PC-9 (cell line): ENCODE measurements around the gene GH2. TPM values are rescaled to one million over a fixed set of nuclear protein-coding genes. Genes with fewer than 3 reads are reported as not detected.

Source experiments
- BruUV-seq: library from RNA; stranded (reverse); fragments of 400-500 nt; replicated peaks from 2 replicates; lab custom pipeline; 2021; lab: Mats Ljungman, UMichigan
- CTCF ChIA-PET: fragments of 300-600 bp; sonication (Branson Sonifier 250); formaldehyde crosslinking; loops from one replicate; lab custom pipeline; 2022; ENCODE audit warnings: antibody characterized with exemption; lab: Charles Lee
- POLR2A ChIA-PET: fragments of 300-600 bp; sonication (Branson Sonifier 250); formaldehyde crosslinking; loops from one replicate; lab custom pipeline; 2022; ENCODE audit warnings: antibody characterized with exemption; ENCODE audit not compliant: unreplicated experiment; lab: Charles Lee
- DNase-seq, 2 experiments: peaks; one replicate each; pipeline versions ENCODE4 v3.0.0 to v3.0.0-alpha.2; 2015 to 2022; ENCODE audit warnings: mixed read lengths in 1 of 2
- H2AFZ ChIP-seq: fragments of 200-600 bp; sonication (generic); 2 replicates; pipeline ENCODE4 v1.8.1; 2017; ENCODE audit warnings: antibody characterized with exemption
- H3F3A ChIP-seq: fragments of 200-600 bp; sonication (generic); 2 replicates; pipeline ENCODE4 v1.8.1; 2017; ENCODE audit warnings: antibody characterized with exemption, mild to moderate bottlenecking, low read depth; ENCODE audit not compliant: insufficient read depth
- H3K27ac ChIP-seq: fragments of 200-600 bp; sonication (generic); 2 replicates; pipeline ENCODE4 v1.6.1; 2016; ENCODE audit warnings: mixed run types
- H3K27me3 ChIP-seq: fragments of 200-600 bp; sonication (generic); 2 replicates; pipeline ENCODE4 v1.6.1; 2016; ENCODE audit warnings: low read depth, mixed run types; ENCODE audit not compliant: insufficient read depth
- H3K36me3 ChIP-seq: fragments of 200-600 bp; sonication (generic); 2 replicates; pipeline ENCODE4 v1.6.1; 2016; ENCODE audit warnings: low read depth, mixed run types
- H3K4me1 ChIP-seq: fragments of 200-600 bp; sonication (generic); replicated peaks from 2 replicates; pipeline ENCODE4 v1.6.1; 2016; ENCODE audit warnings: mixed run types; ENCODE audit not compliant: insufficient read depth
- H3K4me2 ChIP-seq: fragments of 200-600 bp; sonication (generic); 2 replicates; pipeline ENCODE4 v1.6.1; 2017; ENCODE audit warnings: mixed run types
- H3K4me3 ChIP-seq: fragments of 200-600 bp; sonication (generic); 2 replicates; pipeline ENCODE4 v1.6.1; 2016; ENCODE audit warnings: mixed run types
- H3K79me2 ChIP-seq: fragments of 200-600 bp; sonication (generic); 2 replicates; pipeline ENCODE4 v1.6.1; 2017; ENCODE audit warnings: low read depth, mixed run types
- H3K9me2 ChIP-seq: fragments of 200-600 bp; sonication (generic); 2 replicates; pipeline ENCODE4 v1.8.1; 2017; ENCODE audit warnings: mild to moderate bottlenecking; ENCODE audit not compliant: insufficient read depth
- H3K9me3 ChIP-seq: fragments of 200-600 bp; sonication (generic); 2 replicates; pipeline ENCODE4 v1.8.1; 2016; ENCODE audit warnings: low read depth; ENCODE audit not compliant: insufficient read depth
- H4K20me1 ChIP-seq: fragments of 200-600 bp; sonication (generic); 2 replicates; pipeline ENCODE4 v1.8.1; 2017; ENCODE audit not compliant: insufficient read depth
- EZH2 ChIP-seq: fragments of 200-600 bp; sonication (generic); IDR thresholded peaks from 2 replicates; pipeline ENCODE4 v1.8.0; 2017; ENCODE audit warnings: antibody characterized with exemption, low read depth
- intact Hi-C: fragments of 100-400 bp; cut with micrococcal nuclease; formaldehyde crosslinking; loops from one replicate; pipeline ENCODE4 v1.10.0; 2022; ENCODE audit not compliant: unreplicated experiment
- total RNA-seq: library from RNA; stranded (reverse); gene quantifications from 2 replicates; pipeline ENCODE4 v1.2.3, GENCODE V29; 2021
- TF ChIP-seq, protein P1 (sequence below): fragments of 200-600 bp; sonication (generic); conservative IDR thresholded peaks from 2 replicates; pipeline ENCODE4 v1.6.1; 2017; ENCODE audit warnings: mixed run types, antibody characterized with exemption, mild to moderate bottlenecking, moderate library complexity

Gene GH2
- total RNA-seq, 1 experiment from 2014 or later: not detected

DNA sequence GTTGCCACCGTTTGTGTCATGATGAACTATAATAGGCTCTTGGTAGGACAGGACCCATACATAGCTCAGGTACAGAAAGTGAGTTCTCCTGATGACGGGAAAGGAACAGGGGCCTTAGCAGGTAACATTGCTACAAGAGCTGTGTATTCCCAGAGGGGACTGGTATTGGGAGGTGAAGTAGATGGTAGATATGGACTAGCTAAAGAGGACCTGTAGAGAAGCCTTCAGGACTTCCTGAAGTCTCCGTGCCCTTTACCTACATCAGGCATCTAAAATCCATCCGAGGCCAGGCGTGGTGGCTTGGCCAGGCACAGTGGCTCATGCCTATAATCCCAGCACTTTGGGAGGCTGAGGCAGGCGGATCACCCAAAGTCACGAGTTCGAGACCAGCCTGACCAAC, 26.6 kb downstream of the GH2 start:
- TF ChIP-seq, protein P1, sequence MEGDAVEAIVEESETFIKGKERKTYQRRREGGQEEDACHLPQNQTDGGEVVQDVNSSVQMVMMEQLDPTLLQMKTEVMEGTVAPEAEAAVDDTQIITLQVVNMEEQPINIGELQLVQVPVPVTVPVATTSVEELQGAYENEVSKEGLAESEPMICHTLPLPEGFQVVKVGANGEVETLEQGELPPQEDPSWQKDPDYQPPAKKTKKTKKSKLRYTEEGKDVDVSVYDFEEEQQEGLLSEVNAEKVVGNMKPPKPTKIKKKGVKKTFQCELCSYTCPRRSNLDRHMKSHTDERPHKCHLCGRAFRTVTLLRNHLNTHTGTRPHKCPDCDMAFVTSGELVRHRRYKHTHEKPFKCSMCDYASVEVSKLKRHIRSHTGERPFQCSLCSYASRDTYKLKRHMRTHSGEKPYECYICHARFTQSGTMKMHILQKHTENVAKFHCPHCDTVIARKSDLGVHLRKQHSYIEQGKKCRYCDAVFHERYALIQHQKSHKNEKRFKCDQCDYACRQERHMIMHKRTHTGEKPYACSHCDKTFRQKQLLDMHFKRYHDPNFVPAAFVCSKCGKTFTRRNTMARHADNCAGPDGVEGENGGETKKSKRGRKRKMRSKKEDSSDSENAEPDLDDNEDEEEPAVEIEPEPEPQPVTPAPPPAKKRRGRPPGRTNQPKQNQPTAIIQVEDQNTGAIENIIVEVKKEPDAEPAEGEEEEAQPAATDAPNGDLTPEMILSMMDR: no peak
- TF ChIP-seq EZH2: no peak
- Histone ChIP-seq H3K4me1 (no peaks in the 10 kb centered on the region), H3K36me3 (no peaks in the 10 kb centered on the region), H3K79me2 (no peaks in the 10 kb centered on the region), H3K9me2 (no peaks in the 10 kb centered on the region), H3K27me3 (peaks cover 5% of the 10 kb centered on the region), H3K4me2 (no peak overlapping the region), H4K20me1 (no peaks in the 10 kb centered on the region), H3K4me3 (no peak overlapping the region), H3K9me3 (no peaks in the 10 kb centered on the region), H3K27ac (no peak overlapping the region), H2AFZ (no peak overlapping the region), H3F3A (peaks cover 5% of the 10 kb centered on the region; the same call in 1 of the 2 replicates)
- no peak for DNase-seq
- POLR2A ChIA-PET: interaction anchor here (0.6 kb wide), 1 partner anchor 75 kb away, joined by 4 read pairs; no protein-coding TSS in a partner anchor
- no TSS peak for BruUV-seq
- CTCF ChIA-PET: no interaction called here
- intact Hi-C loops: no loop called here

DNA sequence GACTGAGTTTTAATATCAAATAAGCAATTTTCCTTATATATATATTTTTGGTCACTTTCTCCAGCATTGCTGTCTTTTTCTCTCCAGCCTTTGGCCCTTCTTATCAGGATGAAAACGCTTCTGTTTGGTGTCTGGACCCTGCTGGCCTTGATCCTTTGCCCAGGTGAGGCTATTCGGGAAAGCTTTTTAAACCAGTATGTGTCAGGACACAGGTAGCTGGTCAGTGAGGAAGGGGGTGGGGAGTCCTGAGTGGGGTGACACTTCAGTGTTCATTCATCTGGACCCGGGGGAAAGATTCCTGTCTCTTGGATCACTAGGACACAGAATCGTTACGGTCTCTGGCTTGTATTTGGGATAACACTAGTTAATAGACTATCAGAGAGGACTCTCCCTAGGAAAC, 27.0 kb downstream of the GH2 start:
- TF ChIP-seq, protein P1: no peak
- TF ChIP-seq EZH2: no peak
- Histone ChIP-seq H3K27ac (no peak overlapping the region), H3K4me1 (no peaks in the 10 kb centered on the region), H3K9me3 (no peaks in the 10 kb centered on the region), H3K79me2 (no peaks in the 10 kb centered on the region), H3K27me3 (peaks cover under 1% of the 10 kb centered on the region; the same call in 1 of the 2 replicates), H3K4me3 (no peak overlapping the region), H4K20me1 (no peaks in the 10 kb centered on the region), H2AFZ (no peak overlapping the region), H3F3A (peaks cover 5% of the 10 kb centered on the region; the same call in 1 of the 2 replicates), H3K9me2 (no peaks in the 10 kb centered on the region), H3K4me2 (no peak overlapping the region), H3K36me3 (no peaks in the 10 kb centered on the region)
- no TSS peak for BruUV-seq
- intact Hi-C loops: no loop called here
- DNase-seq: no peak
- ChIA-PET POLR2A (interaction anchor here (0.6 kb wide), 1 partner anchor 76 kb away, joined by 4 read pairs; no protein-coding TSS in a partner anchor), CTCF (no interaction called here)

DNA sequence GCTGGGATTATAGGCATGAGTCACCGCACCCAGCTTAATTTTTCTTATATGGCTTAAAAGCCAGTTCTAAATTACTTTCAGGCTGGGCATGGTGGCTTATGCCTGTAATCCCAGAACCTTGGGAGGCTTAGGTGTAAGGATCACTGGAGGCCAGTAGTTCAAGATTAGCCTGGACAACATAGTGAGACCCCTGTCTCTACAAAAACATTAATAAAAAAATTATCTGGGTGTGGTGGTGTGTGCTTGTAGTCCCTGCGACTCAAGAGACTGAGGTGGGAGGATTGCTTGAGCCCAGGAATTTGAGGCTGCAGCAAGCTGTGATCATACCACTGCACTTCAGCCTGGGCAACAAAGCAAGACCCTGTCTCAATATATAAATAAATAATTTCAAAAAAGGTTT, 28.5 kb downstream of the GH2 start:
- no peak overlapping the region for H2AFZ ChIP-seq
- no peaks in the 10 kb centered on the region; the same call in 1 of the 2 replicates for H3K9me3 ChIP-seq
- no peak overlapping the region for H3K4me2 ChIP-seq
- ChIA-PET POLR2A (no interaction called here), CTCF (no interaction called here)
- H3K27ac ChIP-seq: no peak overlapping the region
- H3K27me3 ChIP-seq: no peaks in the 10 kb centered on the region
- no peak for DNase-seq
- no TSS peak for BruUV-seq
- H3F3A ChIP-seq: peaks cover 5% of the 10 kb centered on the region; the same call in 1 of the 2 replicates
- no peaks in the 10 kb centered on the region for H3K4me1 ChIP-seq
- TF ChIP-seq, protein P1: no peak
- TF ChIP-seq EZH2: no peak
- no peak overlapping the region for H3K4me3 ChIP-seq
- no peaks in the 10 kb centered on the region for H3K9me2 ChIP-seq
- intact Hi-C loops: no loop called here
- H4K20me1 ChIP-seq: no peaks in the 10 kb centered on the region
- H3K36me3 ChIP-seq: no peaks in the 10 kb centered on the region
- H3K79me2 ChIP-seq: no peaks in the 10 kb centered on the region
